ENCODE data around the gene SYNDIG1. TPM values are rescaled to one million over a fixed set of nuclear protein-coding genes. Genes with fewer than 3 reads are reported as not detected.

The SYNDIG1 gene
- polyA plus RNA-seq, 1 experiment: not detected

- Histone ChIP-seq H3K4me3 (ENCODE audit: low read depth, low read length) (no peak overlapping the region), H3K27me3 (ENCODE audit: control insufficient read depth, insufficient read depth, low read length) (peaks cover 11% of the 10 kb centered on the region), H3K27ac (ENCODE audit: low read depth, low read length) (no peak overlapping the region), H3K9me3 (ENCODE audit: control insufficient read depth, insufficient read depth, low read length) (no peaks in the 10 kb centered on the region; the same call in 1 of the 2 replicates)
- CTCF ChIA-PET: no interaction called here
- POLR2A ChIA-PET: no interaction called here
- DNase-seq (ENCODE audit: low read depth, low spot score): no peak
- TF ChIP-seq CTCF (IDR thresholded peaks at IDR 0.05; ENCODE audit: low read depth, low read length): no peak
These were observed 213.1 kb downstream of the SYNDIG1 start for GRCh38 chr20:24682496-24682985.

- no peak for TF ChIP-seq CTCF (IDR thresholded peaks at IDR 0.05; ENCODE audit: low read depth, low read length)
- Histone ChIP-seq H3K9me3 (ENCODE audit: control insufficient read depth, insufficient read depth, low read length) (no peaks in the 10 kb centered on the region; the same call in 1 of the 2 replicates), H3K4me3 (ENCODE audit: low read depth, low read length) (no peak overlapping the region), H3K27me3 (ENCODE audit: control insufficient read depth, insufficient read depth, low read length) (peaks cover 12% of the 10 kb centered on the region), H3K27ac (ENCODE audit: low read depth, low read length) (no peak overlapping the region)
- ChIA-PET CTCF (no interaction called here), POLR2A (no interaction called here)
- DNase-seq (ENCODE audit: low read depth, low spot score): no peak
These were observed 214.2 kb downstream of the SYNDIG1 start for GRCh38 chr20:24683676-24684075.

GRCh38 chr20:24684421-24684871 lies 215.0 kb downstream of the SYNDIG1 start:
- peaks cover 14% of the 10 kb centered on the region for H3K27me3 ChIP-seq (ENCODE audit: control insufficient read depth, insufficient read depth, low read length)
- no peak overlapping the region for H3K27ac ChIP-seq (ENCODE audit: low read depth, low read length)
- TF ChIP-seq CTCF (IDR thresholded peaks at IDR 0.05; ENCODE audit: low read depth, low read length): no peak
- no peak overlapping the region for H3K4me3 ChIP-seq (ENCODE audit: low read depth, low read length)
- H3K9me3 ChIP-seq (ENCODE audit: control insufficient read depth, insufficient read depth, low read length): no peaks in the 10 kb centered on the region; the same call in 1 of the 2 replicates
- ChIA-PET CTCF (no interaction called here), POLR2A (no interaction called here)
- no peak for DNase-seq (ENCODE audit: low read depth, low spot score)

- CTCF ChIA-PET: no interaction called here
- POLR2A ChIA-PET: no interaction called here
- TF ChIP-seq CTCF (IDR thresholded peaks at IDR 0.05; ENCODE audit: low read depth, low read length): no peak
These were observed 215.7 kb downstream of the SYNDIG1 start for GRCh38 chr20:24684956-24685691.

GRCh38 chr20:24685736-24686135 lies 216.3 kb downstream of the SYNDIG1 start:
- no peak for DNase-seq (ENCODE audit: low read depth, low spot score)
- CTCF ChIA-PET: no interaction called here
- TF ChIP-seq CTCF (IDR thresholded peaks at IDR 0.05; ENCODE audit: low read depth, low read length): no peak
- no peak overlapping the region for H3K4me3 ChIP-seq (ENCODE audit: low read depth, low read length)
- H3K9me3 ChIP-seq (ENCODE audit: control insufficient read depth, insufficient read depth, low read length): no peaks in the 10 kb centered on the region; the same call in 1 of the 2 replicates
- peaks cover 14% of the 10 kb centered on the region for H3K27me3 ChIP-seq (ENCODE audit: control insufficient read depth, insufficient read depth, low read length)
- POLR2A ChIA-PET: no interaction called here
- no peak overlapping the region for H3K27ac ChIP-seq (ENCODE audit: low read depth, low read length)

More at GRCh38 chr20:24684956-24685691, 215.7 kb downstream of the SYNDIG1 start:
- Histone ChIP-seq H3K9me3 (ENCODE audit: control insufficient read depth, insufficient read depth, low read length) (no peaks in the 10 kb centered on the region; the same call in 1 of the 2 replicates), H3K4me3 (ENCODE audit: low read depth, low read length) (no peak overlapping the region), H3K27ac (ENCODE audit: low read depth, low read length) (no peak overlapping the region), H3K27me3 (ENCODE audit: control insufficient read depth, insufficient read depth, low read length) (peaks cover 14% of the 10 kb centered on the region)
- no peak for DNase-seq (ENCODE audit: low read depth, low spot score)

Measured in AG04450 (cell line).